Endothelial cell of umbilical vein (primary cell): ENCODE data around the gene LRRN3. TPM values are rescaled to one million over a fixed set of nuclear protein-coding genes. Genes with fewer than 3 reads are reported as not detected.

Source experiments
- BruUV-seq: library from RNA; stranded (reverse); fragments of 400-500 nt; replicated peaks from 2 replicates; lab custom pipeline; 2021; lab: Mats Ljungman, UMichigan
- CTCF ChIA-PET: fragments of 300-600, 350-600 bp; sonication (Branson Sonifier 250); formaldehyde crosslinking; loops from one replicate; lab custom pipeline; 2021; ENCODE audit warnings: antibody characterized with exemption, inconsistent platforms; lab: Charles Lee
- POLR2A ChIA-PET: fragments of 300-600, 350-600 bp; sonication (Branson Sonifier 250); formaldehyde crosslinking; loops from one replicate; lab custom pipeline; 2021; ENCODE audit warnings: antibody characterized with exemption, inconsistent platforms; lab: Charles Lee
- DNase-seq: peaks from one replicate; pipeline ENCODE4 v3.0.0-alpha.2; 2011; ENCODE audit warnings: low read depth, low spot score
- FAIRE-seq: peaks from 2 replicates; lab custom pipeline; 2011; peaks lifted over from hg19 to GRCh38; lab: Jason Lieb, UNC
- H2AFZ ChIP-seq: 2 replicates; pipeline ENCODE4 v1.6.0; 2012; ENCODE audit warnings: low read depth, low read length, control low read depth, inconsistent platforms
- H3K27ac ChIP-seq: 2 replicates; pipeline ENCODE4 v1.5.1; 2011; ENCODE audit warnings: low read depth, mild to moderate bottlenecking, control low read depth, low read length, moderate library complexity; ENCODE audit not compliant: insufficient read depth
- H3K27me3 ChIP-seq, 2 experiments: 2 replicates each; pipeline versions ENCODE4 v1.6.0 to v1.6.1; 2011; ENCODE audit warnings: low read length in 2 of 2, mixed read lengths in 1 of 2; ENCODE audit not compliant: control insufficient read depth in 2 of 2, insufficient read depth in 2 of 2
- H3K36me3 ChIP-seq, 2 experiments: 2 replicates in 1 of 2; 3 replicates in 1 of 2; pipeline ENCODE4 v1.5.1; 2011; ENCODE audit warnings: low read length in 2 of 2, mild to moderate bottlenecking in 1 of 2, moderate library complexity in 1 of 2; ENCODE audit not compliant: control insufficient read depth in 2 of 2, insufficient read depth in 2 of 2; ENCODE audit errors: extremely low read depth in 1 of 2
- H3K4me1 ChIP-seq: 3 replicates; pipeline ENCODE4 v1.5.1; 2011; ENCODE audit warnings: mild to moderate bottlenecking, low read length; ENCODE audit not compliant: control insufficient read depth, insufficient read depth; ENCODE audit errors: extremely low read depth
- H3K4me2 ChIP-seq: 2 replicates; pipeline ENCODE4 v1.6.1; 2011; ENCODE audit warnings: low read length, control low read depth, mixed read lengths; ENCODE audit not compliant: insufficient read depth
- H3K4me3 ChIP-seq, 3 experiments: fragments of 200-600 bp in 1 of 3; sonication (generic), shearing (Covaris generic) in 1 of 3; replicated peaks in 1 of 3; 2 replicates each; pipeline ENCODE4 v1.5.1; 2011 to 2016; ENCODE audit warnings: control low read depth in 3 of 3, low read length in 3 of 3, mild to moderate bottlenecking in 2 of 3, inconsistent platforms in 1 of 3, low read depth in 1 of 3, moderate library complexity in 1 of 3; ENCODE audit not compliant: insufficient read depth in 1 of 3
- H3K79me2 ChIP-seq: 2 replicates; pipeline ENCODE4 v1.6.0; 2012; ENCODE audit warnings: low read length, inconsistent platforms; ENCODE audit not compliant: control insufficient read depth, insufficient read depth
- H3K9ac ChIP-seq: replicated peaks from 2 replicates; pipeline ENCODE3; 2011; ENCODE audit warnings: low read length, control low read depth; ENCODE audit not compliant: insufficient read depth; ENCODE audit errors: extremely low read depth
- H3K9me1 ChIP-seq: replicated peaks from 3 replicates; pipeline ENCODE4 v1.6.0; 2011; ENCODE audit warnings: mild to moderate bottlenecking, low read length; ENCODE audit not compliant: control insufficient read depth, insufficient read depth; ENCODE audit errors: extremely low read depth
- H3K9me3 ChIP-seq: replicated peaks from 2 replicates; pipeline ENCODE4 v1.5.1; 2012; ENCODE audit warnings: low read length, inconsistent platforms; ENCODE audit not compliant: control insufficient read depth, insufficient read depth
- H4K20me1 ChIP-seq: replicated peaks from 2 replicates; pipeline ENCODE3; 2011; ENCODE audit warnings: mild to moderate bottlenecking, low read length; ENCODE audit not compliant: control insufficient read depth, insufficient read depth; ENCODE audit errors: extremely low read depth
- CTCF ChIP-seq, 2 donors: IDR thresholded peaks; 1 replicate in 1 of 2; 2 replicates in 1 of 2; pipeline ENCODE4 v1.5.1; 2011; ENCODE audit warnings: low read length in 2 of 2, mild to moderate bottlenecking in 2 of 2, moderate library complexity in 2 of 2, control low read depth in 1 of 2, inconsistent platforms in 1 of 2, low read depth in 1 of 2; ENCODE audit not compliant: insufficient read depth in 1 of 2; ENCODE audit errors: extremely low read depth in 1 of 2
- EZH2 ChIP-seq: IDR thresholded peaks from 2 replicates; pipeline ENCODE4 v1.6.1; 2012; ENCODE audit warnings: borderline replicate concordance, low read depth, mild to moderate bottlenecking, moderate library complexity, low read length, inconsistent platforms; ENCODE audit not compliant: severe bottlenecking
- FOS ChIP-seq: IDR thresholded peaks from 2 replicates; pipeline ENCODE4 v1.6.1; 2011; ENCODE audit warnings: mild to moderate bottlenecking, low read length, moderate library complexity, borderline replicate concordance; ENCODE audit not compliant: insufficient read depth
- GATA2 ChIP-seq: IDR thresholded peaks from 2 replicates; pipeline ENCODE4 v1.7.0; 2011; ENCODE audit warnings: low read depth, mild to moderate bottlenecking, moderate library complexity, mixed read lengths, low read length; ENCODE audit not compliant: insufficient read length, insufficient read depth
- JUN ChIP-seq: IDR thresholded peaks from 2 replicates; pipeline ENCODE4 v1.6.1; 2011; ENCODE audit warnings: borderline replicate concordance, low read depth; ENCODE audit not compliant: insufficient read length, insufficient read depth
- MAX ChIP-seq: IDR thresholded peaks from 2 replicates; pipeline ENCODE4 v1.6.1; 2011; ENCODE audit not compliant: insufficient read depth, insufficient read length
- MYC ChIP-seq: IDR thresholded peaks from one replicate; pipeline ENCODE4 v1.6.1; 2011; ENCODE audit warnings: mild to moderate bottlenecking, low read depth, low read length
- POLR2A ChIP-seq: IDR thresholded peaks from 2 replicates; pipeline ENCODE4 v1.6.1; 2012; ENCODE audit warnings: low read depth, mild to moderate bottlenecking, control low read depth, low read length
- dilution Hi-C: fragments of 300-500 bp; cut with MboI; formaldehyde crosslinking; loops from one replicate; pipeline ENCODE4 v1.15.0; 2019; ENCODE audit warnings: low sequenced_read_pairs; ENCODE audit not compliant: extremely low pct_ligation_motif_present
- intact Hi-C: fragments of 100-400 bp; cut with micrococcal nuclease; formaldehyde crosslinking; loops from one replicate; pipeline ENCODE4 v1.10.0; 2022
- polyA plus RNA-seq, 4 experiments: library from polyadenylated mRNA; depleted of rRNA in 3 of 4; stranded (reverse) in 3 of 4; unstranded in 1 of 4; fragments of >200 nt; gene quantifications; 2 replicates each; pipeline versions ENCODE4 v1.2.1 to v1.2.3, GENCODE V29; 2011 to 2012; ENCODE audit warnings: missing spikeins in 1 of 4
- total RNA-seq: library from RNA; stranded (reverse); gene quantifications from 2 replicates; pipeline ENCODE4 v1.2.3, GENCODE V29; 2021

Gene LRRN3
- total and polyA plus RNA-seq, 2 donors (not counting 3 experiments of a cell fraction or from before 2014, with no cell fraction given) = not detected

- Histone ChIP-seq H3K9me1 (no peaks in the 10 kb centered on the region), H3K4me1 (no peaks in the 10 kb centered on the region), H3K9me3 (no peaks in the 10 kb centered on the region), H3K36me3 (no peaks in the 10 kb centered on the region), H3K9ac (no peak overlapping the region), H3K4me3 (no peak overlapping the region), H4K20me1 (no peaks in the 10 kb centered on the region), H3K79me2 (no peaks in the 10 kb centered on the region), H3K27me3 (no peaks in the 10 kb centered on the region), H2AFZ (no peak overlapping the region), H3K4me2 (no peak overlapping the region), H3K27ac (no peak overlapping the region)
- TF ChIP-seq MYC = no peak
- TF ChIP-seq POLR2A = no peak
- TF ChIP-seq GATA2 = no peak
- no peak for TF ChIP-seq MAX
- TF ChIP-seq JUN = no peak
- TF ChIP-seq FOS = no peak
- no peak for TF ChIP-seq CTCF (IDR thresholded peaks at IDR 0.05; ENCODE audit: extremely low read depth in 1 of 2, insufficient read depth in 1 of 2, low read depth in 1 of 2, low read length in 2 of 2)
- no peak for TF ChIP-seq EZH2
- ChIA-PET POLR2A (no interaction called here), CTCF (interaction anchor here (1.7 kb wide), 1 partner anchor 23 kb away, joined by 5 read pairs; no protein-coding TSS in a partner anchor)
- dilution Hi-C loops (no loop called here), intact Hi-C loops (no loop called here)
- DNase-seq = peak; percentile 16
- no peak for FAIRE-seq
- BruUV-seq = no TSS peak
Measured at GRCh38 chr7:111053035-111053434, 37.9 kb upstream of the LRRN3 start.
